Measurements from ENCODE around the gene CCDC57.

GRCh38 chr17:82062984-82063368 is 149.7 kb downstream of the CCDC57 start:
- TF ChIP-seq POLR2A (IDR thresholded peaks at IDR 0.05) (no peak), CTCF (IDR thresholded peaks at IDR 0.05) (no peak), POLR2AphosphoS5 (IDR thresholded peaks at IDR 0.05) (no peak)

Measured in stomach (tissue), 4 donors.